Thoracic aorta (tissue), 2 donors: ENCODE data around the gene SAP30BP. TPM values are rescaled to one million over a fixed set of nuclear protein-coding genes. Genes with fewer than 3 reads are reported as not detected.

ENCODE experiments used
- ATAC-seq: fragments of 150-250 bp; one replicate; pipeline ENCODE4 v1.8.0; 2017; ENCODE audit warnings: low read depth; ENCODE audit not compliant: insufficient number of reproducible peaks, low FRiP score
- DNase-seq: peaks from one replicate; pipeline ENCODE4 v3.0.0-alpha.2; 2020; ENCODE audit warnings: low spot score
- H3K27ac ChIP-seq, 2 donors: fragments of 200-600 bp; sonication (generic); 1 replicate in 1 of 2; 2 replicates in 1 of 2; pipeline ENCODE4 v1.5.1; 2016; ENCODE audit warnings: mild to moderate bottlenecking in 2 of 2, moderate library complexity in 2 of 2
- H3K27me3 ChIP-seq: fragments of 200-600 bp; sonication (generic); replicated peaks from 2 replicates; pipeline ENCODE4 v1.6.0; 2016; ENCODE audit warnings: mild to moderate bottlenecking; ENCODE audit not compliant: insufficient read depth
- H3K36me3 ChIP-seq: fragments of 200-600 bp; sonication (generic); one replicate; pipeline ENCODE4 v1.5.1; 2016
- H3K4me1 ChIP-seq, 2 donors: fragments of 200-600 bp; sonication (generic); 1 replicate in 1 of 2; 2 replicates in 1 of 2; pipeline versions ENCODE4 v1.5.1 to v1.6.0; 2016; ENCODE audit warnings: low read depth in 2 of 2, mild to moderate bottlenecking in 1 of 2; ENCODE audit not compliant: control insufficient read depth in 1 of 2
- H3K4me3 ChIP-seq: fragments of 200-600 bp; sonication (generic); 2 replicates; pipeline ENCODE4 v1.5.1; 2016; ENCODE audit warnings: mild to moderate bottlenecking
- H3K9me3 ChIP-seq: fragments of 200-600 bp; sonication (generic); 2 replicates; pipeline ENCODE4 v1.5.1; 2016
- CTCF ChIP-seq: fragments of 200-600 bp; sonication (generic); IDR thresholded peaks from one replicate; pipeline ENCODE4 v1.5.1; 2019; ENCODE audit warnings: antibody characterized with exemption
- total RNA-seq, 2 donors: library from RNA; depleted of rRNA; stranded (reverse); fragments of >200 nt; gene quantifications; one replicate each; pipeline versions ENCODE4 v1.1.0 to v1.2.3, GENCODE V29; 2016

Gene SAP30BP
- total RNA-seq, 2 donors from 2014 or later: 65.1 to 70.4 TPM

DNA sequence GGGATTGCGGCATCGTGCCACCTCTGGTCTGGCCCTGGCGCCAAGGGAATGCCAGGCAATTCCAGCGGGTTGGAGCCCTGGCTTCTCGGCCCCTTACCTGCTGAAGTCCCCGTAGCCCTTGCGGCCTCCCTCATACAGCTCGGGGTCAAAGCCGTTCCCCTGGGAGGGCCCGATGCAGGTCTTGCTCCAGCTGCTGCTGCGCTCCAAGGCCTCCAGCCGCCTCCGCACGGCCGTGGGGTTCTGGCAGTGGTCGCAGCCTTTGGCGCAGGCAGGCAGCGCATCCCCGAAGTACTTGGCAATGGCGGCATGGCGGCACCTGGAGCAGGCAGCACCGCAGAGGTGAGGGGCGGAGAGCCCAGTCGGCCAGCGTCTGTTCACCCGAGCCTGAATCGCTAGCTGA lies 35.8 kb upstream of the SAP30BP start:
- H3K27ac ChIP-seq: no peak overlapping the region
- H3K27me3 ChIP-seq: no peaks in the 10 kb centered on the region
- DNase-seq (no peak), ATAC-seq (no peak)
- peaks cover 17% of the 10 kb centered on the region for H3K36me3 ChIP-seq
- peaks cover 10 to 23% of the 10 kb centered on the region in 2 donors for H3K4me1 ChIP-seq
- no peak overlapping the region for H3K4me3 ChIP-seq
- TF ChIP-seq CTCF: no peak
- no peaks in the 10 kb centered on the region for H3K9me3 ChIP-seq

- H3K27me3 ChIP-seq: no peaks in the 10 kb centered on the region
- H3K4me3 ChIP-seq: no peak overlapping the region
- no peaks in the 10 kb centered on the region for H3K9me3 ChIP-seq
- no peak overlapping the region for H3K27ac ChIP-seq
- ATAC-seq (no peak), DNase-seq (no peak)
- no peak for TF ChIP-seq CTCF
- peaks cover 10 to 23% of the 10 kb centered on the region in 2 donors for H3K4me1 ChIP-seq
- H3K36me3 ChIP-seq: peaks cover 6% of the 10 kb centered on the region
These were observed 34.7 kb upstream of the SAP30BP start for GRCh38 chr17:75632428-75632827.

GRCh38 chr17:75632863-75633485 lies 34.2 kb upstream of the SAP30BP start, which contains the start of gene SMIM5:
SMIM5 (plus strand) TSS chr17:75633434; CDS start chr17:75640202, 6,768 bp downstream.
- DNase-seq: peak; percentile 50
- peak within 1 kb of the TSS; percentile 36 for H3K4me3 ChIP-seq
- peaks cover 5% of the 10 kb centered on the region for H3K36me3 ChIP-seq
- no peaks in the 10 kb centered on the region for H3K27me3 ChIP-seq
- no peaks in the 10 kb centered on the region for H3K9me3 ChIP-seq
- H3K27ac ChIP-seq: peak within 1 kb of the TSS; percentile 64 to 71
- ATAC-seq: peak; percentile 64
- H3K4me1 ChIP-seq: peaks cover 10 to 23% of the 10 kb centered on the region in 2 donors
- TF ChIP-seq CTCF: peak; percentile 96

DNA sequence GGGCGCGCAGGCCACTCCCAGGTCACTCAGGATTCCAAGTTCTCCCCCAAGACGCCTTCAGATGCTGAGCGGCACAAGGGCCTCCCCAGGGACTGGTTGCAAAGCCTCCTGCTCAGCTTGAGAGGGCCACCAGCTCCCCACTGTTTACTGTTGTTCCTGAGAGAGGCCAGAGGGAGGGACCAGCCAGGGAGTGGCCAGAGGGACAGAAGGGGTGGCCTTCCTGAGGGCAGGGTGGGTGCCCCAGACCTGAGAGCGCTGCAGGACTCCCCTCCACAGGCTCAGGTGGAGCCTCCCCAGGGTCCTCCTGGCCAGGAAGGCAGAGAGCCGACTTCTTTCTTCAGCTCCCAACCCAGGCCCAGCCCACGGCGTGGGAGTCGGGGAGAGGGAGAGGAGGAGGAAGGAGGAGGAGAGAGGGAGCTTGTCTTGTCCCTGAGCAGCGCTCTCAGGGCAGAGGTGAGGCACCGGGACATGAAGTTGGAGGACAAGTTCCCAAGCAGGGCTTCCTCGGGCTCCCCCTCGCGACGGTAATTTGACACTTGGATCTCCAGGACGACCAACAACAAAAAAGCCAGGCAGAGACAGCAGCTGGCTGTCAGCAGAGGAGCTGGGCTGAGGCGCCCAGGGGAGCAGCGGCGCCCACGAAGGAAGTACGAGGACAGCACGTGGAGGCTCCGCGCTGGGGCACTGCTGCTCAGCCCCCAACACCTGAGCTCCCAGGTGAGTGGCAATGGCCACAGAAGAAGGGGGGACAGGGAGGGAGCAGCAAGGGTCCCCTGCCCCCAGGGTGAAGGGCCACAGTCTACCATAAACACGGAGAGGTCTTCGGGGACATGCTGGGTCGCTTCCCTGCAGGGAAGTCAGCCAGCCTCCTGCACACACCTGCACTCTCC lies 33.4 kb upstream of the SAP30BP start:
- Histone ChIP-seq H3K27ac (peak overlapping the region; percentile 64 to 71), H3K4me1 (peaks cover 10 to 23% of the 10 kb centered on the region in 2 donors), H3K4me3 (peak overlapping the region; percentile 36), H3K27me3 (no peaks in the 10 kb centered on the region), H3K9me3 (no peaks in the 10 kb centered on the region), H3K36me3 (no peaks in the 10 kb centered on the region)
- DNase-seq (peak; percentile 38), ATAC-seq (peak; percentile 65)
- peak; percentile 55 for TF ChIP-seq CTCF

DNA sequence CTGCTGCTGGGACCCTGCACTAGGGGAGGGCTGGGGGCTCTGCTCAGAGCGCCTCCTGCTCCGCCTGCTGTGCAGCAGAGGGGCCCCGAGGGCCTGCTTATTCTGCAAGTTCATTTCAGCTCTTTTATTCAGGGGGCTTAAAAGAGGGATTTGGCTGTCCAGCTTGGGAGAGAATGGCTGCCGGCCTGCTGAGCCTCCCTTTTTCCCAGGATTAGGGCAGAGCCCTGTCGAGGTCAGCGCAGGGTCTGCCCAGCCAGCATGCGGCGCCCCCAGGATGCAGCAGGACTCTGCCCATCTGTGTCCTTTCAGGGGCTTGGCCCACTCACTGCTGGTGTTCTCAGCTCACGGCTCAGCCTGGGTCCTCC lies 32.8 kb upstream of the SAP30BP start:
- H3K27me3 ChIP-seq: no peaks in the 10 kb centered on the region
- no peak overlapping the region for H3K27ac ChIP-seq
- H3K9me3 ChIP-seq: no peaks in the 10 kb centered on the region
- DNase-seq: no peak
- H3K4me3 ChIP-seq: no peak overlapping the region
- H3K4me1 ChIP-seq: peaks cover 10 to 23% of the 10 kb centered on the region in 2 donors
- no peak for ATAC-seq
- TF ChIP-seq CTCF: no peak
- no peaks in the 10 kb centered on the region for H3K36me3 ChIP-seq
